ENCODE measurements around the gene UBTF. TPM values are rescaled to one million over a fixed set of nuclear protein-coding genes. Genes with fewer than 3 reads are reported as not detected.

The UBTF gene
- total and polyA plus RNA-seq, 4 donors: 31.9 to 75.5 (median 52.3) TPM

GRCh38 chr17:44221084-44221861, 1.8 kb upstream of the UBTF start:
- H3K27me3 ChIP-seq (ENCODE audit: control insufficient read depth in 3 of 3, insufficient read depth in 3 of 3, low read length in 2 of 3): no peaks in the 10 kb centered on the region
- peak overlapping the region; percentile 98 to 99 for H3K27ac ChIP-seq (ENCODE audit: low read depth in 1 of 2, low read length in 1 of 2)
- H3K9me3 ChIP-seq (ENCODE audit: control insufficient read depth in 4 of 4, insufficient read depth in 3 of 4, low read length in 3 of 4): no peaks in the 10 kb centered on the region
- TF ChIP-seq CTCF (IDR thresholded peaks at IDR 0.05; ENCODE audit: control extremely low read depth, extremely low read depth): no peak
- DNase-seq (peak; percentile 89 to 92 (median 91)), ATAC-seq (ENCODE audit: insufficient read depth, low FRiP score) (peak; percentile 22)
- H3K36me3 ChIP-seq (ENCODE audit: control insufficient read depth in 4 of 4, insufficient read depth in 4 of 4, low read length in 4 of 4): peaks cover 0 to 13% (median 4%) of the 10 kb centered on the region in 4 donors
- H3K4me1 ChIP-seq (ENCODE audit: control insufficient read depth in 5 of 5, insufficient read depth in 5 of 5, low read length in 5 of 5): peaks cover 5 to 39% (median 16%) of the 10 kb centered on the region in 5 donors
- peak overlapping the region; percentile 68 for H3K4me3 ChIP-seq
- peak overlapping the region in 1 of 2 donors; percentile 47 for H3K9ac ChIP-seq (ENCODE audit: insufficient read depth in 1 of 2, low read length in 2 of 2)
- 0% methylated on average over 54 of the region's 54 CpGs for WGBS, 2 donors

GRCh38 chr17:44220213-44221083, 973 bp upstream of the UBTF start:
- H3K36me3 ChIP-seq (ENCODE audit: control insufficient read depth in 4 of 4, insufficient read depth in 4 of 4, low read length in 4 of 4): peaks cover 0 to 20% (median 12%) of the 10 kb centered on the region in 4 donors
- no peaks in the 10 kb centered on the region for H3K9me3 ChIP-seq (ENCODE audit: control insufficient read depth in 4 of 4, insufficient read depth in 3 of 4, low read length in 3 of 4)
- ATAC-seq (ENCODE audit: insufficient read depth, low FRiP score): peak; percentile 8
- peak overlapping the region; percentile 98 to 99 for H3K27ac ChIP-seq (ENCODE audit: low read depth in 1 of 2, low read length in 1 of 2)
- no peak for TF ChIP-seq CTCF (IDR thresholded peaks at IDR 0.05; ENCODE audit: control extremely low read depth, extremely low read depth)
- peak overlapping the region; percentile 97 for H3K4me3 ChIP-seq
- 0% methylated on average over 87 to 108 of the region's 108 CpGs for WGBS, 2 donors
- peaks cover 5 to 39% (median 16%) of the 10 kb centered on the region in 5 donors for H3K4me1 ChIP-seq (ENCODE audit: control insufficient read depth in 5 of 5, insufficient read depth in 5 of 5, low read length in 5 of 5)
- H3K9ac ChIP-seq (ENCODE audit: insufficient read depth in 1 of 2, low read length in 2 of 2): no peak overlapping the region
- H3K27me3 ChIP-seq (ENCODE audit: control insufficient read depth in 3 of 3, insufficient read depth in 3 of 3, low read length in 2 of 3): no peaks in the 10 kb centered on the region
- DNase-seq: peak; percentile 66 to 77 (median 71)

- Histone ChIP-seq H3K9ac (ENCODE audit: insufficient read depth in 1 of 2, low read length in 2 of 2) (no peak overlapping the region), H3K4me1 (ENCODE audit: control insufficient read depth in 5 of 5, insufficient read depth in 5 of 5, low read length in 5 of 5) (peaks cover 5 to 39% (median 16%) of the 10 kb centered on the region in 5 donors), H3K27ac (ENCODE audit: low read depth in 1 of 2, low read length in 1 of 2) (peak overlapping the region; percentile 97 to 99), H3K4me3 (peak overlapping the region; percentile 79), H3K36me3 (ENCODE audit: control insufficient read depth in 4 of 4, insufficient read depth in 4 of 4, low read length in 4 of 4) (peaks cover 6 to 33% (median 25%) of the 10 kb centered on the region in 4 donors), H3K27me3 (ENCODE audit: control insufficient read depth in 3 of 3, insufficient read depth in 3 of 3, low read length in 2 of 3) (no peaks in the 10 kb centered on the region), H3K9me3 (ENCODE audit: control insufficient read depth in 4 of 4, insufficient read depth in 3 of 4, low read length in 3 of 4) (no peaks in the 10 kb centered on the region)
- DNase-seq: peak in 2 of 3 donors; percentile 78 to 85
- WGBS, 2 donors: 0 to 2% methylated on average over 24 to 73 of the region's 73 CpGs
- peak; percentile 2 for TF ChIP-seq CTCF (IDR thresholded peaks at IDR 0.05; ENCODE audit: control extremely low read depth, extremely low read depth)
- ATAC-seq (ENCODE audit: insufficient read depth, low FRiP score): peak; percentile 13
These were observed 313 bp downstream of the UBTF start for GRCh38 chr17:44219108-44219615.
